ENCODE data around the gene ANGPT4.

DNA sequence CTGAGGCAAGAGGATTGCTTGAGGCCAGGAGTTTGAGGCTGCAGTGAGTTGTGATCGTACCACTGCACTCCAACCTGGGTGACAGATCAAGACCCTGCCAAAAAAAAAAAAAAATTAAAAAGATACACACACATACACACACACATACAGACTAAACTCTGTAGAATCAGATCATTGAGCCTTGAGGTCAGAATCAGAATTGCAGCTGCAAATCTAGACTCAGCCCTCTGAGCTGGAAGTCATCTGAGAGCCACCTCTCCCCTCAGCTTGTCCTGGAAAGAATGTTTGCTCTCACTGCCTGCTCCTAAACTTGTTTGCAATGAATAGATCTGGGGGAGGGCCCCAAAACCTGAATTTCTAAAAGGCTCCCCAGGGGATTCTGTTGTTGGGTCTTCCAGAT lies 41.4 kb upstream of the ANGPT4 start:
- TF ChIP-seq, protein P1, sequence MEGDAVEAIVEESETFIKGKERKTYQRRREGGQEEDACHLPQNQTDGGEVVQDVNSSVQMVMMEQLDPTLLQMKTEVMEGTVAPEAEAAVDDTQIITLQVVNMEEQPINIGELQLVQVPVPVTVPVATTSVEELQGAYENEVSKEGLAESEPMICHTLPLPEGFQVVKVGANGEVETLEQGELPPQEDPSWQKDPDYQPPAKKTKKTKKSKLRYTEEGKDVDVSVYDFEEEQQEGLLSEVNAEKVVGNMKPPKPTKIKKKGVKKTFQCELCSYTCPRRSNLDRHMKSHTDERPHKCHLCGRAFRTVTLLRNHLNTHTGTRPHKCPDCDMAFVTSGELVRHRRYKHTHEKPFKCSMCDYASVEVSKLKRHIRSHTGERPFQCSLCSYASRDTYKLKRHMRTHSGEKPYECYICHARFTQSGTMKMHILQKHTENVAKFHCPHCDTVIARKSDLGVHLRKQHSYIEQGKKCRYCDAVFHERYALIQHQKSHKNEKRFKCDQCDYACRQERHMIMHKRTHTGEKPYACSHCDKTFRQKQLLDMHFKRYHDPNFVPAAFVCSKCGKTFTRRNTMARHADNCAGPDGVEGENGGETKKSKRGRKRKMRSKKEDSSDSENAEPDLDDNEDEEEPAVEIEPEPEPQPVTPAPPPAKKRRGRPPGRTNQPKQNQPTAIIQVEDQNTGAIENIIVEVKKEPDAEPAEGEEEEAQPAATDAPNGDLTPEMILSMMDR (IDR thresholded peaks at IDR 0.05) = no peak
- no peak for TF ChIP-seq POLR2A (IDR thresholded peaks at IDR 0.05)

Data from body of pancreas (tissue), 4 donors.